Upper lobe of right lung (tissue), 1 donor: ENCODE measurements around the gene NAP1L4. TPM values are rescaled to one million over a fixed set of nuclear protein-coding genes. Genes with fewer than 3 reads are reported as not detected.
A peak's percentile ranks its signal among the peaks of the same experiment; 100 is the strongest.

ENCODE experiments used
- ATAC-seq: fragments of 200-7000 bp; cut with Tn5 transposase; one replicate; pipeline ENCODE4 v1.9.1; 2020; ENCODE audit warnings: mild to moderate bottlenecking, moderate library complexity
- DNase-seq: peaks from one replicate; pipeline ENCODE4 v3.0.0-alpha.2; 2020
- H3K27ac ChIP-seq: fragments of 200-600 bp; one replicate; pipeline ENCODE4 v1.8.0; 2022
- H3K27me3 ChIP-seq: fragments of 200-600 bp; one replicate; pipeline ENCODE4 v1.8.0; 2022; ENCODE audit warnings: mild to moderate bottlenecking
- H3K36me3 ChIP-seq: fragments of 200-600 bp; one replicate; pipeline ENCODE4 v1.8.0; 2022
- H3K4me1 ChIP-seq: fragments of 200-600 bp; one replicate; pipeline ENCODE4 v1.8.0; 2022
- H3K4me3 ChIP-seq: fragments of 200-600 bp; one replicate; pipeline ENCODE4 v1.8.0; 2022; ENCODE audit warnings: mild to moderate bottlenecking
- H3K9me3 ChIP-seq: fragments of 200-600 bp; one replicate; pipeline ENCODE4 v1.8.0; 2022
- CTCF ChIP-seq: fragments of 200-600 bp; IDR thresholded peaks from one replicate; pipeline ENCODE4 v1.8.0; 2022; ENCODE audit warnings: antibody characterized with exemption
- intact Hi-C: fragments of 100-400 bp; cut with DNase I; formaldehyde crosslinking; loops from one replicate; pipeline ENCODE4 v1.11.0; 2022
- total RNA-seq: library from RNA; stranded (reverse); fragmentation: NEBNext Ultra II Directional; extraction: Animal tissue kit (Norgen Biotek cat#: 25700); gene quantifications from one replicate; pipeline ENCODE4 v1.2.1, GENCODE V29; 2021
- donor health status: DM: no; HTN: yes; CAD: no; lungs with severe emphysema.

The NAP1L4 gene
- total RNA-seq, 1 donor from 2014 or later, result 92.7 TPM

GRCh38 chr11:2927851-2928604 is 64.1 kb downstream of the NAP1L4 start:
- Histone ChIP-seq H3K4me1 (peaks cover 18% of the 10 kb centered on the region), H3K4me3 (peak overlapping the region; percentile 64), H3K9me3 (no peaks in the 10 kb centered on the region), H3K27me3 (peaks cover 14% of the 10 kb centered on the region), H3K27ac (no peak overlapping the region), H3K36me3 (no peaks in the 10 kb centered on the region)
- ATAC-seq (no peak), DNase-seq (peak; percentile 63)
- intact Hi-C loops, result no loop called here
- no peak for TF ChIP-seq CTCF

- no peaks in the 10 kb centered on the region for H3K9me3 ChIP-seq
- intact Hi-C loops, result no loop called here
- DNase-seq (peak; percentile 40), ATAC-seq (no peak)
- H3K36me3 ChIP-seq, result no peaks in the 10 kb centered on the region
- TF ChIP-seq CTCF, result no peak
- H3K27me3 ChIP-seq, result peaks cover 14% of the 10 kb centered on the region
- no peak overlapping the region for H3K4me3 ChIP-seq
- peaks cover 18% of the 10 kb centered on the region for H3K4me1 ChIP-seq
- no peak overlapping the region for H3K27ac ChIP-seq
These were observed 64.9 kb downstream of the NAP1L4 start for GRCh38 chr11:2927121-2927800.

GRCh38 chr11:2926611-2927051 is 65.5 kb downstream of the NAP1L4 start:
- H3K9me3 ChIP-seq, result no peaks in the 10 kb centered on the region
- H3K4me1 ChIP-seq, result peaks cover 18% of the 10 kb centered on the region
- intact Hi-C loops, result no loop called here
- H3K36me3 ChIP-seq, result no peaks in the 10 kb centered on the region
- H3K27me3 ChIP-seq, result peaks cover 14% of the 10 kb centered on the region
- H3K27ac ChIP-seq, result no peak overlapping the region
- no peak for TF ChIP-seq CTCF
- ATAC-seq, result no peak
- peak; percentile 51 for DNase-seq
- no peak overlapping the region for H3K4me3 ChIP-seq

- no peak for TF ChIP-seq CTCF
- Histone ChIP-seq H3K27me3 (peaks cover 14% of the 10 kb centered on the region), H3K9me3 (no peaks in the 10 kb centered on the region), H3K27ac (no peak overlapping the region), H3K4me3 (no peak overlapping the region), H3K36me3 (no peaks in the 10 kb centered on the region), H3K4me1 (peaks cover 14% of the 10 kb centered on the region)
- no peak for ATAC-seq
- DNase-seq, result no peak
- intact Hi-C loops, result no loop called here
These were observed 67.1 kb downstream of the NAP1L4 start for GRCh38 chr11:2924821-2925675.

GRCh38 chr11:2924381-2924780 is 67.7 kb downstream of the NAP1L4 start:
- no peak overlapping the region for H3K27ac ChIP-seq
- DNase-seq, result no peak
- no peaks in the 10 kb centered on the region for H3K9me3 ChIP-seq
- intact Hi-C loops, result no loop called here
- H3K4me3 ChIP-seq, result no peak overlapping the region
- H3K27me3 ChIP-seq, result peaks cover 14% of the 10 kb centered on the region
- no peaks in the 10 kb centered on the region for H3K36me3 ChIP-seq
- peaks cover 10% of the 10 kb centered on the region for H3K4me1 ChIP-seq
- no peak for ATAC-seq
- TF ChIP-seq CTCF, result no peak
